Activated CD4-positive, CD25-positive, alpha-beta regulatory T cell treated with anti-CD3 and anti-CD28 coated beads, Interleukin-2, amount 50 U/mL, for 16 hours (primary cell): ENCODE measurements around the gene ZNF213.

ENCODE experiments used
- DNase-seq: peaks from one replicate; pipeline ENCODE4 v3.0.0-alpha.2; 2020; ENCODE audit warnings: low read depth, low spot score

The ZNF213 gene

GRCh38 chr16:3134338-3135125, at the start of gene ZNF213:
Gene ZNF213 (plus strand): TSS chr16:3135029. CDS start chr16:3137281, 2,252 bp downstream.
- DNase-seq: peak; percentile 88

- no peak for DNase-seq
These were observed 48.8 kb upstream of the ZNF213 start for GRCh38 chr16:3085868-3086595.

GRCh38 chr16:3086596-3087242, 48.1 kb upstream of the ZNF213 start:
- DNase-seq: no peak

GRCh38 chr16:3087243-3088235, 47.3 kb upstream of the ZNF213 start:
- DNase-seq: no peak

GRCh38 chr16:3088450-3088849, 46.4 kb upstream of the ZNF213 start:
- DNase-seq: no peak

GRCh38 chr16:3088925-3089716, 45.7 kb upstream of the ZNF213 start:
- no peak for DNase-seq

GRCh38 chr16:3089717-3090592, 44.9 kb upstream of the ZNF213 start:
- DNase-seq: no peak

GRCh38 chr16:3091551-3091950, 43.3 kb upstream of the ZNF213 start:
- no peak for DNase-seq

- DNase-seq: no peak
These were observed 42.3 kb upstream of the ZNF213 start for GRCh38 chr16:3092501-3092941.

GRCh38 chr16:3094289-3095027, 40.4 kb upstream of the ZNF213 start:
- peak; percentile 25 for DNase-seq

GRCh38 chr16:3095869-3096268, 39.0 kb upstream of the ZNF213 start:
- no peak for DNase-seq

GRCh38 chr16:3096362-3096761, 38.5 kb upstream of the ZNF213 start:
- DNase-seq: no peak

GRCh38 chr16:3097266-3097665, 37.6 kb upstream of the ZNF213 start:
- no peak for DNase-seq

- DNase-seq: no peak
These were observed 36.1 kb upstream of the ZNF213 start, which contains the start of gene ZSCAN10 for GRCh38 chr16:3098459-3099394. Gene ZSCAN10 (minus strand): TSS chr16:3099294. CDS start chr16:3092937, 6,357 bp downstream.

GRCh38 chr16:3099395-3099731, 35.5 kb upstream of the ZNF213 start:
- DNase-seq: no peak

- peak; percentile 73 for DNase-seq
These were observed 34.9 kb upstream of the ZNF213 start for GRCh38 chr16:3099732-3100499.
